ENCODE measurements around the gene SLC25A45. TPM values are rescaled to one million over a fixed set of nuclear protein-coding genes. Genes with fewer than 3 reads are reported as not detected.
A peak's percentile ranks its signal among the peaks of the same experiment; 100 is the strongest.

The SLC25A45 gene
- total and polyA plus RNA-seq, 2 experiments from 2014 or later, result 0.10 to 0.74 TPM

DNA sequence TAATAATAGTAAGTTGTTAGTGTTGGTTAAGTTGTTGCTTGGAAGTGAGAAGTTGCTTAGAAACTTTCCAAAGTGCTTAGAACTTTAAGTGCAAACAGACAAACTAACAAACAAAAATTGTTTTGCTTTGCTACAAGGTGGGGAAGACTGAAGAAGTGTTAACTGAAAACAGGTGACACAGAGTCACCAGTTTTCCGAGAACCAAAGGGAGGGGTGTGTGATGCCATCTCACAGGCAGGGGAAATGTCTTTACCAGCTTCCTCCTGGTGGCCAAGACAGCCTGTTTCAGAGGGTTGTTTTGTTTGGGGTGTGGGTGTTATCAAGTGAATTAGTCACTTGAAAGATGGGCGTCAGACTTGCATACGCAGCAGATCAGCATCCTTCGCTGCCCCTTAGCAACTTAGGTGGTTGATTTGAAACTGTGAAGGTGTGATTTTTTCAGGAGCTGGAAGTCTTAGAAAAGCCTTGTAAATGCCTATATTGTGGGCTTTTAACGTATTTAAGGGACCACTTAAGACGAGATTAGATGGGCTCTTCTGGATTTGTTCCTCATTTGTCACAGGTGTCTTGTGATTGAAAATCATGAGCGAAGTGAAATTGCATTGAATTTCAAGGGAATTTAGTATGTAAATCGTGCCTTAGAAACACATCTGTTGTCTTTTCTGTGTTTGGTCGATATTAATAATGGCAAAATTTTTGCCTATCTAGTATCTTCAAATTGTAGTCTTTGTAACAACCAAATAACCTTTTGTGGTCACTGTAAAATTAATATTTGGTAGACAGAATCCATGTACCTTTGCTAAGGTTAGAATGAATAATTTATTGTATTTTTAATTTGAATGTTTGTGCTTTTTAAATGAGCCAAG is 42.9 kb upstream of the SLC25A45 start (continued):
- TF ChIP-seq, protein P1, sequence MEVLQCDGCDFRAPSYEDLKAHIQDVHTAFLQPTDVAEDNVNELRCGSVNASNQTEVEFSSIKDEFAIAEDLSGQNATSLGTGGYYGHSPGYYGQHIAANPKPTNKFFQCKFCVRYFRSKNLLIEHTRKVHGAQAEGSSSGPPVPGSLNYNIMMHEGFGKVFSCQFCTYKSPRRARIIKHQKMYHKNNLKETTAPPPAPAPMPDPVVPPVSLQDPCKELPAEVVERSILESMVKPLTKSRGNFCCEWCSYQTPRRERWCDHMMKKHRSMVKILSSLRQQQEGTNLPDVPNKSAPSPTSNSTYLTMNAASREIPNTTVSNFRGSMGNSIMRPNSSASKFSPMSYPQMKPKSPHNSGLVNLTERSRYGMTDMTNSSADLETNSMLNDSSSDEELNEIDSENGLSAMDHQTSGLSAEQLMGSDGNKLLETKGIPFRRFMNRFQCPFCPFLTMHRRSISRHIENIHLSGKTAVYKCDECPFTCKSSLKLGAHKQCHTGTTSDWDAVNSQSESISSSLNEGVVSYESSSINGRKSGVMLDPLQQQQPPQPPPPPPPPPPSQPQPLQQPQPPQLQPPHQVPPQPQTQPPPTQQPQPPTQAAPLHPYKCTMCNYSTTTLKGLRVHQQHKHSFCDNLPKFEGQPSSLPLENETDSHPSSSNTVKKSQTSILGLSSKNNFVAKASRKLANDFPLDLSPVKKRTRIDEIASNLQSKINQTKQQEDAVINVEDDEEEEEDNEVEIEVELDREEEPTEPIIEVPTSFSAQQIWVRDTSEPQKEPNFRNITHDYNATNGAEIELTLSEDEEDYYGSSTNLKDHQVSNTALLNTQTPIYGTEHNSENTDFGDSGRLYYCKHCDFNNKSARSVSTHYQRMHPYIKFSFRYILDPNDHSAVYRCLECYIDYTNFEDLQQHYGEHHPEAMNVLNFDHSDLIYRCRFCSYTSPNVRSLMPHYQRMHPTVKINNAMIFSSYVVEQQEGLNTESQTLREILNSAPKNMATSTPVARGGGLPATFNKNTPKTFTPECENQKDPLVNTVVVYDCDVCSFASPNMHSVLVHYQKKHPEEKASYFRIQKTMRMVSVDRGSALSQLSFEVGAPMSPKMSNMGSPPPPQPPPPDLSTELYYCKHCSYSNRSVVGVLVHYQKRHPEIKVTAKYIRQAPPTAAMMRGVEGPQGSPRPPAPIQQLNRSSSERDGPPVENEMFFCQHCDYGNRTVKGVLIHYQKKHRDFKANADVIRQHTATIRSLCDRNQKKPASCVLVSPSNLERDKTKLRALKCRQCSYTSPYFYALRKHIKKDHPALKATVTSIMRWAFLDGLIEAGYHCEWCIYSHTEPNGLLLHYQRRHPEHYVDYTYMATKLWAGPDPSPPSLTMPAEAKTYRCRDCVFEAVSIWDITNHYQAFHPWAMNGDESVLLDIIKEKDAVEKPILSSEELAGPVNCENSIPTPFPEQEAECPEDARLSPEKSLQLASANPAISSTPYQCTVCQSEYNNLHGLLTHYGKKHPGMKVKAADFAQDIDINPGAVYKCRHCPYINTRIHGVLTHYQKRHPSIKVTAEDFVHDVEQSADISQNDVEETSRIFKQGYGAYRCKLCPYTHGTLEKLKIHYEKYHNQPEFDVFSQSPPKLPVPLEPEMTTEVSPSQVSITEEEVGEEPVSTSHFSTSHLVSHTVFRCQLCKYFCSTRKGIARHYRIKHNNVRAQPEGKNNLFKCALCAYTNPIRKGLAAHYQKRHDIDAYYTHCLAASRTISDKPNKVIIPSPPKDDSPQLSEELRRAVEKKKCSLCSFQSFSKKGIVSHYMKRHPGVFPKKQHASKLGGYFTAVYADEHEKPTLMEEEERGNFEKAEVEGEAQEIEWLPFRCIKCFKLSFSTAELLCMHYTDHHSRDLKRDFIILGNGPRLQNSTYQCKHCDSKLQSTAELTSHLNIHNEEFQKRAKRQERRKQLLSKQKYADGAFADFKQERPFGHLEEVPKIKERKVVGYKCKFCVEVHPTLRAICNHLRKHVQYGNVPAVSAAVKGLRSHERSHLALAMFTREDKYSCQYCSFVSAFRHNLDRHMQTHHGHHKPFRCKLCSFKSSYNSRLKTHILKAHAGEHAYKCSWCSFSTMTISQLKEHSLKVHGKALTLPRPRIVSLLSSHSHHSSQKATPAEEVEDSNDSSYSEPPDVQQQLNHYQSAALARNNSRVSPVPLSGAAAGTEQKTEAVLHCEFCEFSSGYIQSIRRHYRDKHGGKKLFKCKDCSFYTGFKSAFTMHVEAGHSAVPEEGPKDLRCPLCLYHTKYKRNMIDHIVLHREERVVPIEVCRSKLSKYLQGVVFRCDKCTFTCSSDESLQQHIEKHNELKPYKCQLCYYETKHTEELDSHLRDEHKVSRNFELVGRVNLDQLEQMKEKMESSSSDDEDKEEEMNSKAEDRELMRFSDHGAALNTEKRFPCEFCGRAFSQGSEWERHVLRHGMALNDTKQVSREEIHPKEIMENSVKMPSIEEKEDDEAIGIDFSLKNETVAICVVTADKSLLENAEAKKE (CRISPR knock-in tag; IDR thresholded peaks at IDR 0.05), result no peak

DNA sequence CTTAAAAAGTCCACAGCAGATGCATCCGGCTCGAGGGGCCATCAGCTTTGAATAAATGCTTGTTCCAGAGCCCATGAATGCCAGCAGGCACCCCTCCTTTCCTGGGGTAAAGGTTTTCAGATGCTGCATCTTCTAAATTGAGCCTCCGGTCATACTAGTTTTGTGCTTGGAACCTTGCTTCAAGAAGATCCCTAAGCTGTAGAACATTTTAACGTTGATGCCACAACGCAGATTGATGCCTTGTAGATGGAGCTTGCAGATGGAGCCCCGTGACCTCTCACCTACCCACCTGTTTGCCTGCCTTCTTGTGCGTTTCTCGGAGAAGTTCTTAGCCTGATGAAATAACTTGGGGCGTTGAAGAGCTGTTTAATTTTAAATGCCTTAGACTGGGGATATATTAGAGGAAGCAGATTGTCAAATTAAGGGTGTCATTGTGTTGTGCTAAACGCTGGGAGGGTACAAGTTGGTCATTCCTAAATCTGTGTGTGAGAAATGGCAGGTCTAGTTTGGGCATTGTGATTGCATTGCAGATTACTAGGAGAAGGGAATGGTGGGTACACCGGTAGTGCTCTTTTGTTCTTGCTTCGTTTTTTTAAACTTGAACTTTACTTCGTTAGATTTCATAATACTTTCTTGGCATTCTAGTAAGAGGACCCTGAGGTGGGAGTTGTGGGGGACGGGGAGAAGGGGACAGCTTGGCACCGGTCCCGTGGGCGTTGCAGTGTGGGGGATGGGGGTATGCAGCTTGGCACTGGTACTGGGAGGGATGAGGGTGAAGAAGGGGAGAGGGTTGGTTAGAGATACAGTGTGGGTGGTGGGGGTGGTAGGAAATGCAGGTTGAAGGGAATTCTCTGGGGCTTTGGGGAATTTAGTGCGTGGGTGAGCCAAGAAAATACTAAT is 42.0 kb upstream of the SLC25A45 start:
- peaks cover 81% of the 10 kb centered on the region for H3K4me1 Mint-ChIP-seq
- no peak overlapping the region for H3K27ac ChIP-seq (ENCODE audit: low read depth)
- peak overlapping the region; percentile 37 for H3K4me3 ChIP-seq
- peaks cover 81% of the 10 kb centered on the region for H3K4me1 ChIP-seq (ENCODE audit: insufficient read depth)
- no peaks in the 10 kb centered on the region for H3K36me3 Mint-ChIP-seq (ENCODE audit: low read depth)
- H3K27ac Mint-ChIP-seq, result no peak overlapping the region; the same call in 1 of the 2 replicates
- H3K27me3 Mint-ChIP-seq (ENCODE audit: insufficient read depth, low read depth, poor library complexity), result peaks cover 21% of the 10 kb centered on the region
- H3K9me2 ChIP-seq (ENCODE audit: insufficient read depth), result no peaks in the 10 kb centered on the region
- no peaks in the 10 kb centered on the region for H3K27me3 ChIP-seq (ENCODE audit: insufficient read depth)
- peaks cover 35% of the 10 kb centered on the region for H3K79me2 ChIP-seq (replicated peaks; ENCODE audit: insufficient read depth)
- peak overlapping the region; percentile 98 for H3K4me2 ChIP-seq
- no peaks in the 10 kb centered on the region; the same call in 2 of the 3 replicates for H3K9me3 Mint-ChIP-seq
- TF ChIP-seq ZNF331 (CRISPR knock-in tag; IDR thresholded peaks at IDR 0.05; ENCODE audit: low read depth), result no peak
- no peak for TF ChIP-seq NANOG (IDR thresholded peaks at IDR 0.05; ENCODE audit: borderline replicate concordance)
- no peak for TF ChIP-seq EZH2 (IDR thresholded peaks at IDR 0.05; ENCODE audit: low read depth, unreplicated experiment)
- TF ChIP-seq, protein P2, sequence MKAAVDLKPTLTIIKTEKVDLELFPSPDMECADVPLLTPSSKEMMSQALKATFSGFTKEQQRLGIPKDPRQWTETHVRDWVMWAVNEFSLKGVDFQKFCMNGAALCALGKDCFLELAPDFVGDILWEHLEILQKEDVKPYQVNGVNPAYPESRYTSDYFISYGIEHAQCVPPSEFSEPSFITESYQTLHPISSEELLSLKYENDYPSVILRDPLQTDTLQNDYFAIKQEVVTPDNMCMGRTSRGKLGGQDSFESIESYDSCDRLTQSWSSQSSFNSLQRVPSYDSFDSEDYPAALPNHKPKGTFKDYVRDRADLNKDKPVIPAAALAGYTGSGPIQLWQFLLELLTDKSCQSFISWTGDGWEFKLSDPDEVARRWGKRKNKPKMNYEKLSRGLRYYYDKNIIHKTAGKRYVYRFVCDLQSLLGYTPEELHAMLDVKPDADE (IDR thresholded peaks at IDR 0.05), result no peak
- no peak for TF ChIP-seq EZH2phosphoT487 (IDR thresholded peaks at IDR 0.05; ENCODE audit: unreplicated experiment)
- no peak for ATAC-seq
- peak overlapping the region; percentile 73 for H3K4me3 Mint-ChIP-seq
- H3K36me3 ChIP-seq (ENCODE audit: insufficient read depth), result no peaks in the 10 kb centered on the region
- no peak overlapping the region for H2AFZ ChIP-seq
- H3F3A ChIP-seq (replicated peaks; ENCODE audit: low read depth), result peaks cover 26% of the 10 kb centered on the region
- DNase-seq (ENCODE audit: low spot score), result peak; percentile 18
- no peaks in the 10 kb centered on the region for H4K20me1 ChIP-seq (replicated peaks; ENCODE audit: insufficient read depth)

All from GM23338 (cell line).